GM13976 (cell line): ENCODE results near the gene ZNF17.

Experiments
- DNase-seq: peaks from one replicate; pipeline ENCODE4 v3.0.0; 2012; ENCODE audit warnings: low spot score
- CTCF ChIP-seq: IDR thresholded peaks from 2 replicates; pipeline ENCODE4 v1.5.1; 2012; ENCODE audit warnings: borderline replicate concordance, mild to moderate bottlenecking; ENCODE audit not compliant: insufficient read depth; ENCODE audit errors: extremely low read depth, missing control alignments, control extremely low read depth
- in situ Hi-C: fragments of 300-500 bp; cut with MboI; formaldehyde crosslinking; loops from one replicate; pipeline ENCODE4 v1.12.0; 2022; ENCODE audit warnings: low sequenced_read_pairs, mixed read lengths, inconsistent platforms; ENCODE audit not compliant: unreplicated experiment

ZNF17 gene

GRCh38 chr19:57395710-57396109 lies 15.3 kb upstream of the ZNF17 start:
- no peak for TF ChIP-seq CTCF
- DNase-seq, result no peak
- in situ Hi-C loops, result no loop called here

- no peak for TF ChIP-seq CTCF
- DNase-seq, result no peak
- in situ Hi-C loops, result no loop called here
These were observed 12.1 kb upstream of the ZNF17 start for GRCh38 chr19:57398868-57399267.

- no peak for TF ChIP-seq CTCF
- in situ Hi-C loops, result no loop called here
- DNase-seq, result no peak
These were observed 7.0 kb upstream of the ZNF17 start for GRCh38 chr19:57403737-57404563.

- in situ Hi-C loops, result no loop called here
- DNase-seq, result peak; percentile 79
- peak; percentile 77 for TF ChIP-seq CTCF
These were observed 4.3 kb upstream of the ZNF17 start for GRCh38 chr19:57406516-57407123.

GRCh38 chr19:57419439-57419838 lies 8.5 kb downstream of the ZNF17 start:
- no peak for TF ChIP-seq CTCF
- in situ Hi-C loops, result no loop called here
- no peak for DNase-seq

GRCh38 chr19:57421037-57421436 lies 10.1 kb downstream of the ZNF17 start:
- in situ Hi-C loops, result no loop called here
- DNase-seq, result no peak
- no peak for TF ChIP-seq CTCF
